Activated CD4-positive, alpha-beta T cell treated with anti-CD3 and anti-CD28 coated beads, Interleukin-2, Interleukin-6, amounts not matched to agents 100 ng/mL and 50 ng/mL, durations not matched to agents 16 hours and 8 hours (primary cell): ENCODE results near the gene C4orf50.
"Not testable (repeated sequence)": the region's sequence is repeated elsewhere in the genome, so short reads cannot be mapped to it uniquely, and the experiment has no call there.

Experiments
- DNase-seq: peaks from one replicate; pipeline ENCODE4 v3.0.0-alpha.2; 2020

C4orf50 gene

DNA sequence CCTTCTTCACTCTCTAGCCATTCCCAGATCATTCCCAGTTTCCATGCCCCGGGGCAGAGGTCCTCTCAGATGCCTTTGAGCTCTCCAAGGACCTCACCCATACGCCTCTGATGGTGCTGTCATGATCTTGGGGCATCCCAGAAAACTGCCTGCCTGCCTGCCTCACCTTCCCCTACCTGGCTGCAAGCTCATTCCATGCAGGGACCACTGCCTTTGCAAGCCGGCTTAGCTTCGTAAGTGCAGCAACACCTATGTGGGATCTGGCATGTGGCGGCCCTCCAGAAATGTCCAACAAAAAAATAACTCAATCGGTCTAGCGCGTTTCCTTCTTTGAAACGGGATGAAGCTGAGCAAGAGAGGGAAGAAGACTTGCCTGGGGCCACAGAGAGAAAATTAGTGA lies 53.0 kb downstream of the C4orf50 start:
- no peak for DNase-seq

DNA sequence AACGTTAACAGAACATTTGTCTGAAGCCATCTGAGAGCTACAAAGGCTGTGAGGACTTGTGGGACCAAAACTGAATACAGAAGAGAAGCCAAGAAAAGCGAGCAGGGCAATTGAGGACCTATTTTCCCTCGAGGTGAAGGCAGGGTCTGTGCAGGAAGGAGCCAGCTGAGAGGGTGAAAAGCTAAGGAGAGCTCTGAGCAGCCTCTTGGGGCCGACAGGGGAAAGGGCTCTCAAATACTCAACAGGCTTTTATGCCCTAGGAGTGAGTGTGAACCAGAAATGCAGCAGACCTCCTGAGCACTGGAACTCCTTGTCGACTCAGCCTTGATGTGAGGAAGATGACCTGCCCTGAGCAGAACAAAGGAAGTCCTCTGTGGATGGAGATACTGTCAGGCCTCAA lies 54.2 kb downstream of the C4orf50 start:
- no peak for DNase-seq

GRCh38 chr4:5963611-5964010 lies 54.6 kb downstream of the C4orf50 start:
- DNase-seq = no peak

GRCh38 chr4:5962416-5962815 lies 55.8 kb downstream of the C4orf50 start:
- DNase-seq = no peak

DNA sequence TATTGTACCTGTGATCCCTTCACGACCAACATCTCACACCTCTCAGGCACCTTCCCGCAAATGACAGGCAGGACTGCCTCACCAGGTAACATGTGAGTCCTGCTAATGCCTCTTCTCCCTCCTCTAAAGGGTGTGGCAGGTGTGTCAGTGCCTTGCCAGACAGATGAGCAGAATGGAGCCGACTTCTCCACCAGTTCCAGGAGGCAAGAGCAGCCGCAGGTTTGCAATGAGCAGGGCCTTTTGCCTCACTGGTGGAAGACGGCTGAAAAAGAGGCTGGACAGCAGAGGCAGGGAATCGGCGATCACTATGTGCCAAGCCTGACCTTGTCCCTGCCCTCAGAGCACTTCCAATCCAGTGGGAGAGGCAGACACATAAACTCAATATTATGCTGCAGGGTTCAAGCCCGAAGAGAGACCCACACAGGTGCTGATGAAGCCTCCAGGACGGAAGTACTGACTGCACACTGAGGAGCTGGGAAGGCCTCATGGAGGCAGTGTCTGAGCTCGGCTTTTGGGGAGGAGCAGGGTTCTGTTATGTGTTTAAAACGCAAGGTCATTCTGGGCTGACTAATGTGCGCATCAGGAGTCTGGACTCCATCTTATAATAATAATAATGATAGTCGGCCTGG lies 57.9 kb downstream of the C4orf50 start:
- DNase-seq = no peak

- no peak for DNase-seq
Measured at GRCh38 chr4:5959211-5959982, 58.8 kb downstream of the C4orf50 start.

GRCh38 chr4:5958199-5958735 lies 60.0 kb downstream of the C4orf50 start:
- no peak for DNase-seq

GRCh38 chr4:5957076-5957475 lies 61.2 kb downstream of the C4orf50 start:
- DNase-seq = no peak

DNA sequence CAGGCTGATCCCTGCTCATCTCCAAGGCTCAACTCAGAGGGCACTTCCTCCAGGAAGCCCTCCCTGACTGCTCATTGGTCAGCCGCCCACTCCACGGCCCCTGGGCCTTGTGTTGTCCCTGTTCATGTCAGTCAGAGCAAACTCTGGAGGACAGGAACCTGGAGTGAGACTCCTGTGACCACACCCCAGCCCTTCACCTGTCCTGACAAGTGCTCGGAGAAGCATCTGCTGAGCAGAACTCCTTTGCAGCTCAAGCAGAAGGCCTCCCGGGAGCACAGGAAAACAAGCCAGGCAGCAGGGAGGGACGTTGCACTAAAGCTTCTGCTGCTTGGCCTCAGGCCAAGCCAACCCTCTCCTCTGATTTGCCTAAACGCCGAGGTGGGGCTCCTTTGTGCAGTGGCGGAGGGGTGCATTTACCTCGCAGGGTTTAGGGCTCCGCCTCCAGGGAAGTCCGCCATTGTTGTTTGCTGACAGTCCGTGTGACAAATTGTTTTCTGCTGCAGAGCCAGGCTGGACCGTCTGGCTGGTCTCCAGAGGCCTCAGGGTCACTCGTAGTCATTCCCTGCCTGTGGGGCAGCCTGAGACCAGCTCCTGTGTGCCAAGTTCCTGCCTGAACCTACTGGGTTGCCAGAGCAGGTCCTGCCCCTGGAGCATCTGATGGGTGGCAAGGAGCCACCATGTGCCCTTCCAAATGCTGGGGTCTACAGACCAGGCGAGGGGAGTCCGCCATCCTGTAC lies 61.8 kb downstream of the C4orf50 start:
- no peak for DNase-seq

DNA sequence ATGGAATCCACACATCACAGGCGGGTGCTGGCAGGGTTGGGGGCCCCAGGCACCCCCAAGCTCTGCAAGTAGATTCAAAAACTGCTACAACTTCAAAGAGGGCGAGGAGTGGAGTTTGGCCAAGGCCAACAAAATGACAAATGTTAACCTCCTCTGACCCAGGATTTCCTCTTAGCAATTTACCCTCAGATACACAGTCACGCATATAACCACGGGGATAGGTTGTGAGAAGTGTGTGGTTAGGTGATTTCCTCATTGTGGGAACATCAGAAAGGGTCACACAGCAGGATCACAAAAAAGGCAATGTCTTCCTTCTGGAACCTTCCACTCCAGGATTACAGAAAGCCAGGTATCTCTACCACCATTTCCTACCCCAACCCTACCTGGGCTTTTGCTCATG lies 62.4 kb downstream of the C4orf50 start:
- peak; percentile 8 for DNase-seq

- no peak for DNase-seq
Measured at GRCh38 chr4:5955201-5955821, 62.9 kb downstream of the C4orf50 start.

DNA sequence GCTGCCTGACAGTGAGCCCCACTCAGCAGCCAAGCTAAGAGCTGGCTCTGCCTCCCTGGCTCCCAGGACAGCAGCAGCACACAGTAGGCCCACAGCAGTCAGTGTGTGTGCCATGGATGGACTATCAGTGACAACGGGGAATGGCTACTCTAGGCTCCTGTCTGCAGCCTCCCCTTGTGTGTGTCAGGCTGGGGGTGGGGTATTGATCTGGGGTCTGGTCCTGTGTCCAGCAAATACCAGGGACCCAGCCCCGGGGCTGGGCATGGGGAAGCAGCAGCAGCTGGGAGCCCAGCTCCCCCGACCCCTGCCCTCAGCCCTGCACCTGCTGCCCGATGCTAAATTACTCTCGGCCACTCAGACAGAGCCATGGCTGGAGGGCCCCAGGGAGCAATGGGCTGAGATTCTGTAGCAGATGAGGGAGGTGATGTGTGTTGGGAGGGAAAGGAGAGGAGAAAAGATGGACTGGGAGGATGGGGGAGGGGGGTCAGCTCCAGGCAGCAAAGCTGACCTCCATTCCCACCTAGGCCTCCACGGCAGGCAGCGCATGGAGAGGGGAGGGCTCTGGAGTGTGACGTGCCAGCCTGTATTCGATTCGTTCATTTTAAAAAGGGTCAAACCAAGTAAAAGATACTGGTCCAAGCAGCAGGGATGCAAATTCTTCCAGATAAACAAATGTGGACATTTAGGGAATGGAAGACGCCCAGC lies 64.0 kb downstream of the C4orf50 start:
- no peak for DNase-seq

- DNase-seq = peak; percentile 9
Measured at GRCh38 chr4:5952975-5953951, 65.0 kb downstream of the C4orf50 start.

DNA sequence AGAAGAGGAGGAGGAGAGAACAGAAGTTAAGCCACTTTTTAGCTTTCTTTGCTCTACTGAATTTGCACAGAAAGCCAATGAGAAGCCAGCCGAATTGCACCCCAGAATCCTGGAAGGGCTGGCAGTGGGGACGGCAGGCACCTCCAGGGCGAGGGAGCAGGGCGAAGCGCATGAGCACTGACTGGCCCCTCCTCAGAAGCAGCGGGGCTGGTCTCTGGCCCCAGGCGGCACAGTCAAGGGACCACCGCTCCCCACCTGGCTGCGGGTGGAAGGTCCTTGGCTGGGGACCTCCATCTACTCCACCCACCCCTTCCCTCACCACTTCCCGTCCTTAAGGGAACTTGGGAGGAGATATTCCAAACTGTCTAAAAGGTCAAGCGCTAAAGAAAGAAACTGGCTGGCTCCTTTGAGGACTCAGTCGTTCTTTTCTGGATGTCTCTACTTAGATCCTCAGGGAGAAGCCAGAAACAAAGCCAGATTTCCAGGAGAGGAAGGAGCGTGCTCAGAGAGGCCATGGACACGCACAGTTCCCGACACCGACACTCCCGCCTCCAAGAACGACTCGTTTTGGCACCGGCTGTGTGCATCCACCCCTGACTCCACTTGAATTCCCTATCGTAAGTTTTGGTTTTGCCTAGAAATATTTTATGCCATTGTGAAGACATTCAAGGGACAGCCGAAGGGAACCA lies 65.8 kb downstream of the C4orf50 start:
- DNase-seq = no peak

DNA sequence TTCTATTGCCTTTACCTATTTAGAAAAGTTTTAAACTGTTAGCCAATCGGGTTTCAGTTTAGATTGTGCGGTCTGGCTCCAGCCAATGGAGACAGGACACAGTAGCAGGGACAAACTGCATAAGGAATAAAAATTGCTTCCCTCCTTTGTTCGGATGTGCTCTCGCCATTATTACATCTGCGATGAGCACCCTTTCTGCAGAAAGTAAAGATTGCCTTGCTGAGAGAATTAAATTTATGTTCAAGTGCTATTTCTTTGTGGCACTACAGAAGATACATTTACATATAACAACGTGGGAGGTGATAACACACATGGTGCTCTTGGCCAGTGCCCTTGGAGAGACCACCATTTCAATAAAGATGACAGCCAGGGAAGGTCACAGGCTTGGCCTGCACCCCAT lies 71.6 kb downstream of the C4orf50 start:
- not testable (repeated sequence) for DNase-seq

DNA sequence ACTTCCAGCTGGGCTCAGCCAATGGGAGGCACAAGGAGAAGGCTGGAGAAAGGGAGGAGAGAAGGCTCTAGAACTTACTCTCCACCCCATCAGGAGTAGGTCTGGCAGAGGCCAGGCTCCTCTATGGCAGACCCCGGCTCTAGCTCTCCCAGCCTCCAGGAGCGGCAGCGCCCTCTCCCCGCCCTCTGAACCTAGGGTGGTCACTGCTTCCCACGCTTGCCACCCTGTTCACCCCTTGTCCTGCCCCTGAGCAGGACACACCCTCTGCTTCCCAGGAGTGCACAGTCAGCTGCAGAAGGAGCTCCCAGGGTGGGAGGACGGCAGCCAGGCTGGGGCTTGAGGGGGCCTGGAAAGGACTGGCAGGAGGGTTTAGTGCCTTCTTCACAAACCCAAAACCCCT lies 72.3 kb downstream of the C4orf50 start:
- no peak for DNase-seq

DNA sequence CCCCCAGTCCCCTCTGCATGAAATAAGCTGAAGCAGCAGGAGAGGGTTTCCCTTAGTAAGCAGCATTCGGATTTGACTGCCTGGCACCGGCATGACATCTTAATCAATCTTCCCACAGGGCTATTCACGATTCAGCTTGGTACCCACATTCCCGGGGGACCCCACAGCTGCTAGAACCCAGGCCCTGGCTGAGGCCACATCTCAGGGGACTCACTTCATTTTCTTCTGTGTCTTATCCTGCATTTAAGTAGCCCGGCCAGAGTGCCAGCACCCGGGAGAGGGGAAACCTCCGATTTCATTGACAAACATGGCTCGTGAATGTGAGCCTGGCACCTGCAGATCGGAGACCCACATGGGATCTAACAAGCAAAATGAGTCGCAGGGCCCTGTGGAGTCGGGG lies 73.1 kb downstream of the C4orf50 start:
- no peak for DNase-seq

DNA sequence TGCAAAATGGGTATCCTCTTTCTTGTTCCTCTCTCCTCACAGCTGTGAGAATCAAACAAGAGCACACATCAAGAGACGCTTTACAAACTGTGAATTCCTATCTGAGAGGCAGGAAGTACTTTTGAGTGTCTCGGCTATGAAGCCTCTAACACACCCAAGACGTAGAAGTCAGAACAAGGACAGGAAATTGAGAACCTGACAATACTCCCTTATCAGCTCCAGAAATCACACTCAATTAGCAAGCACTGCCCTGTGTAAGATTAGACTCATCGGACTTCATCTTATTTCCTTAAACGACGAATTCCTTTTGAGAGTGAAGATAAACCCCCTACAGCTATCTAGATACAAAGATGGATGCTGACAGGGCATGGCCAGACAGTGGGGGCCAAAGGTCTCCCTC lies 74.7 kb downstream of the C4orf50 start:
- no peak for DNase-seq

GRCh38 chr4:5942947-5943346 lies 75.3 kb downstream of the C4orf50 start:
- DNase-seq = no peak

- no peak for DNase-seq
Measured at GRCh38 chr4:5941601-5942000, 76.6 kb downstream of the C4orf50 start.
